Heart right ventricle (tissue), 16 donors: ENCODE measurements around the gene OR8B3. TPM values are rescaled to one million over a fixed set of nuclear protein-coding genes. Genes with fewer than 3 reads are reported as not detected.

Source experiments
- ATAC-seq, 8 donors: fragments of 200-7000 bp; cut with Tn5 transposase; one replicate each; pipeline ENCODE4 v1.9.1; 2020; ENCODE audit warnings: mild to moderate bottlenecking in 8 of 8, moderate library complexity in 8 of 8, moderate number of reproducible peaks in 1 of 8
- DNase-seq, 2 donors: peaks; one replicate each; pipeline ENCODE4 v3.0.0-alpha.2; 2020
- H3K27ac ChIP-seq, 10 donors: fragments of 200-600 bp; sonication (generic) in 2 of 10; one replicate each; pipeline versions ENCODE4 v1.5.0 to v1.8.0; 2020 to 2022; ENCODE audit warnings: mild to moderate bottlenecking in 3 of 10
- H3K27me3 ChIP-seq, 7 donors: fragments of 200-600 bp; one replicate each; pipeline ENCODE4 v1.8.0; 2021 to 2022; ENCODE audit warnings: mild to moderate bottlenecking in 2 of 7
- H3K36me3 ChIP-seq, 9 donors: fragments of 200-600 bp; sonication (generic) in 1 of 9; one replicate each; pipeline versions ENCODE4 v1.5.0 to v1.8.0; 2020 to 2022; ENCODE audit warnings: mild to moderate bottlenecking in 2 of 9
- H3K4me1 ChIP-seq, 9 donors: fragments of 200-600 bp; sonication (generic) in 1 of 9; one replicate each; pipeline versions ENCODE4 v1.5.0 to v1.8.0; 2020 to 2022; ENCODE audit warnings: mild to moderate bottlenecking in 4 of 9
- H3K4me3 ChIP-seq, 10 donors: fragments of 200-600 bp; sonication (generic) in 2 of 10; one replicate each; pipeline versions ENCODE4 v1.5.0 to v1.8.0; 2020 to 2022; ENCODE audit warnings: mild to moderate bottlenecking in 7 of 10, moderate library complexity in 2 of 10
- H3K9me3 ChIP-seq, 11 donors: fragments of 200-600 bp in 10 of 11; sonication (generic) in 2 of 11; one replicate each; pipeline versions ENCODE4 v1.5.0 to v1.8.0; 2013 to 2022; ENCODE audit warnings: mild to moderate bottlenecking in 2 of 11, control low read depth in 1 of 11, moderate library complexity in 1 of 11
- WGBS, 2 donors: extraction: QIAGEN DNeasy Blood & Tissue Kit; methylation state at CpG; one replicate each; pipeline ENCODE4 v1.1.7; 2013; ENCODE audit warnings: inconsistent platforms in 1 of 2; 5-methylcytosine and 5-hydroxymethylcytosine counted together
- intact Hi-C, 10 donors: fragments of 100-400 bp; cut with DNase I; formaldehyde crosslinking; loops; one replicate each; pipeline versions ENCODE4 v1.11.1 to v1.14.2; 2022
- polyA plus RNA-seq, 2 donors: library from polyadenylated mRNA; stranded (reverse); fragments of 200-250 nt; gene quantifications; one replicate each; pipeline ENCODE4 v1.2.3, GENCODE V29; 2013
- total RNA-seq, 10 donors: library from RNA; stranded (reverse); fragmentation: NEBNext Ultra II Directional in 3 of 10; extraction: Animal tissue kit (Norgen Biotek cat#: 25700) in 3 of 10; gene quantifications; one replicate each; pipeline versions ENCODE4 v1.2.1 to v1.2.4, GENCODE V29; 2021 to 2023
- TF ChIP-seq, protein P1 (sequence below), 9 donors: fragments of 200-600 bp; sonication (generic) in 2 of 9; IDR thresholded peaks; one replicate each; pipeline versions ENCODE4 v1.5.0 to v1.8.0; 2021 to 2022; ENCODE audit warnings: antibody characterized with exemption in 9 of 9, mild to moderate bottlenecking in 5 of 9, moderate library complexity in 1 of 9
- donor health status: Arrhythmogenic right ventricular cardiomyopathy.
- donor health status: ischemic (EF 13 %, LVEDD 7.1; RV severe dilation, severe dysfunction).
- donor health status: healthy with polysubstance abuse.
- donor health status: DM: no; HTN: yes; CAD: no.
- donor health status: DM: no; HTN: no; CAD: no.
- donor health status: ischemic (EF 25% LVEDD 6.9; RV normal size, moderate dysfunction).
- donor health status: ischemic (EF 25% LVEDD 5.7; RV mildly dilated, moderate dysfunction).
- donor health status: healthy.
- donor health status: DM: yes; HTN: yes; CAD: no.
- donor health status: Ischemic cardiomyopathy.
- donor health status: ischemic (EF 35%, LVEDD 5.7; RV mildly dilated, moderate dysfunction).
- donor health status: nonischemic (EF 11% LVEDD 7.7; RV severe dilation, severe dysfunction).
- donor health status: DM: yes; HTN: yes; CAD: no.
- donor health status: PGD.
- donor health status: ischemic (EF 29% LVEDD 5.4; RV normal size, mild dysfunction).
- donor health status: nonischemic (EF 23%, LVEDD 6.1; RV moderate dilation, normal function).

OR8B3 gene
- total and polyA plus RNA-seq, 12 donors = not detected

DNA sequence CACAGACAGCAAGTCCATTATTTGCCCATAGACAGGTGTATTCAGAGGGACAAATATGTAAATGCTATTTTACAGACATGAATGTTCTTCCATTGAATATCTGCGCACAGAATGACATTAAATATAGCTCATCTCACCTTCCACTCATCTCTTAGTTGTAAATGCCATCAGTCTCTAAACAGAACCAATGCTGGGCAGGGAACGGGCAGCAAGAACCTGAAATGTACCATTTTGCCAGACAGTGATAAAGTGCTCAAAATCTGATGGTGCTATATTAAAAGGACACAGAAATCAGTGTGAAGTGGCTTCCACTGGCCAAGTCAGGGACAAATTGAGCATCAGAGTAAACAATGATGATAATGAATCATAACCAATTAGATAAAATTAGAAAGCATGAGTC is 35.9 kb upstream of the OR8B3 start:
- TF ChIP-seq, protein P1, sequence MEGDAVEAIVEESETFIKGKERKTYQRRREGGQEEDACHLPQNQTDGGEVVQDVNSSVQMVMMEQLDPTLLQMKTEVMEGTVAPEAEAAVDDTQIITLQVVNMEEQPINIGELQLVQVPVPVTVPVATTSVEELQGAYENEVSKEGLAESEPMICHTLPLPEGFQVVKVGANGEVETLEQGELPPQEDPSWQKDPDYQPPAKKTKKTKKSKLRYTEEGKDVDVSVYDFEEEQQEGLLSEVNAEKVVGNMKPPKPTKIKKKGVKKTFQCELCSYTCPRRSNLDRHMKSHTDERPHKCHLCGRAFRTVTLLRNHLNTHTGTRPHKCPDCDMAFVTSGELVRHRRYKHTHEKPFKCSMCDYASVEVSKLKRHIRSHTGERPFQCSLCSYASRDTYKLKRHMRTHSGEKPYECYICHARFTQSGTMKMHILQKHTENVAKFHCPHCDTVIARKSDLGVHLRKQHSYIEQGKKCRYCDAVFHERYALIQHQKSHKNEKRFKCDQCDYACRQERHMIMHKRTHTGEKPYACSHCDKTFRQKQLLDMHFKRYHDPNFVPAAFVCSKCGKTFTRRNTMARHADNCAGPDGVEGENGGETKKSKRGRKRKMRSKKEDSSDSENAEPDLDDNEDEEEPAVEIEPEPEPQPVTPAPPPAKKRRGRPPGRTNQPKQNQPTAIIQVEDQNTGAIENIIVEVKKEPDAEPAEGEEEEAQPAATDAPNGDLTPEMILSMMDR (IDR thresholded peaks at IDR 0.05) = no peak
- Histone ChIP-seq H3K4me3 (no peak overlapping the region), H3K27ac (no peak overlapping the region), H3K9me3 (peaks cover 0 to 11% (median 2%) of the 10 kb centered on the region in 11 donors), H3K36me3 (no peaks in the 10 kb centered on the region), H3K27me3 (peaks cover 0 to 2% (median 0%) of the 10 kb centered on the region in 7 donors), H3K4me1 (no peaks in the 10 kb centered on the region)
- 91 to 92% methylated on average over 2 of the region's 2 CpGs for WGBS, 2 donors
- DNase-seq = no peak
- intact Hi-C loops = no loop called here
- no peak for ATAC-seq

GRCh38 chr11:124429599-124429998 is 30.8 kb upstream of the OR8B3 start:
- H3K27me3 ChIP-seq = no peaks in the 10 kb centered on the region
- H3K27ac ChIP-seq = no peak overlapping the region
- WGBS, 2 donors = 76 to 81% methylated on average over 2 of the region's 2 CpGs
- no peak for DNase-seq
- no peak overlapping the region for H3K4me3 ChIP-seq
- TF ChIP-seq, protein P1 (IDR thresholded peaks at IDR 0.05) = no peak
- intact Hi-C loops = loop anchor here in 1 of 10 donors (10.0 kb wide), 1 partner anchor 155 kb away; no protein-coding TSS in a partner anchor
- H3K4me1 ChIP-seq = no peaks in the 10 kb centered on the region
- no peak for ATAC-seq
- H3K36me3 ChIP-seq = no peaks in the 10 kb centered on the region
- H3K9me3 ChIP-seq = peaks cover 0 to 19% (median 3%) of the 10 kb centered on the region in 11 donors

DNA sequence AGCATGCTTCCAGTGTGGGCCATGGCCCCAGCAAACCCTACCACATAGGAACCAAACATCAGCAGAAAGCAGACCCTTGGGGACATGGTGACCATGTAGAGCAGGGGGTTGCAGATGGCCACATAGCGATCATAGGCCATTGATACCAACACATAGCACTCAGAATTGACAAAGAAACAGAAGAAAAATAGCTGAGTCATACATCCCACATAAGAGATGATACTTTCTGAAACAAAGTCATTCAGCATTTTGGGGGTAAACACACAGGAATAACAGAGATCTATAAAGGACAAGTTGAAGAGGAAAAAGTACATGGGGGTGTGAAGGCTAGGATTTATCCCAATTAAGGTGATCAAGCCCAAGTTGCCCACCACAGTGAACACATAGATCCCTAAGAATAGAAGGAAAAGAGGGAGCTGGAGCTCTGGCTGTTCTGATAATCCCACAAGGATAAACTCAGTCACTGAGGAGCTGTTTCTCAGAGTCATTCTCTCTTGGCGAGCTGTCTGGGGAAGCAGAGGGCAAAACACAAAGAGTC is 25.6 kb upstream of the OR8B3 start, which contains the start of gene OR8B4:
Gene OR8B4 (minus strand): TSS at position 488 of the 538 bp plus-strand sequence. CDS start 0 bp downstream, at position 488.
- Histone ChIP-seq H3K9me3 (peaks cover 0 to 6% (median 0%) of the 10 kb centered on the region in 11 donors), H3K27ac (no peak within 1 kb of the TSS), H3K27me3 (peaks cover 0 to 13% (median 0%) of the 10 kb centered on the region in 7 donors), H3K36me3 (no peaks in the 10 kb centered on the region), H3K4me3 (no peak within 1 kb of the TSS), H3K4me1 (no peaks in the 10 kb centered on the region)
- ATAC-seq (no peak), DNase-seq (no peak)
- intact Hi-C loops = loop anchor here in 1 of 10 donors (10.0 kb wide), 1 partner anchor 160 kb away; no protein-coding TSS in a partner anchor
- TF ChIP-seq, protein P1 (IDR thresholded peaks at IDR 0.05) = no peak
- WGBS, 2 donors = 91 to 93% methylated on average over 2 of the region's 2 CpGs

- H3K4me1 ChIP-seq = no peaks in the 10 kb centered on the region
- H3K27me3 ChIP-seq = peaks cover 0 to 13% (median 0%) of the 10 kb centered on the region in 7 donors
- H3K4me3 ChIP-seq = no peak overlapping the region
- H3K9me3 ChIP-seq = no peaks in the 10 kb centered on the region
- intact Hi-C loops = loop anchor here in 1 of 10 donors (10.0 kb wide), 1 partner anchor 164 kb away; no protein-coding TSS in a partner anchor
- TF ChIP-seq, protein P1 (IDR thresholded peaks at IDR 0.05) = no peak
- ATAC-seq = no peak
- H3K36me3 ChIP-seq = no peaks in the 10 kb centered on the region
- no peak overlapping the region for H3K27ac ChIP-seq
- no peak for DNase-seq
- WGBS, 2 donors = 86 to 88% methylated on average over 4 of the region's 4 CpGs
These were observed 22.2 kb upstream of the OR8B3 start for GRCh38 chr11:124421043-124421442.
